Measurements from ENCODE around the gene CGNL1. TPM values are rescaled to one million over a fixed set of nuclear protein-coding genes. Genes with fewer than 3 reads are reported as not detected.

Gene CGNL1
- total RNA-seq, 1 experiment from 2014 or later = 0.31 TPM

DNA sequence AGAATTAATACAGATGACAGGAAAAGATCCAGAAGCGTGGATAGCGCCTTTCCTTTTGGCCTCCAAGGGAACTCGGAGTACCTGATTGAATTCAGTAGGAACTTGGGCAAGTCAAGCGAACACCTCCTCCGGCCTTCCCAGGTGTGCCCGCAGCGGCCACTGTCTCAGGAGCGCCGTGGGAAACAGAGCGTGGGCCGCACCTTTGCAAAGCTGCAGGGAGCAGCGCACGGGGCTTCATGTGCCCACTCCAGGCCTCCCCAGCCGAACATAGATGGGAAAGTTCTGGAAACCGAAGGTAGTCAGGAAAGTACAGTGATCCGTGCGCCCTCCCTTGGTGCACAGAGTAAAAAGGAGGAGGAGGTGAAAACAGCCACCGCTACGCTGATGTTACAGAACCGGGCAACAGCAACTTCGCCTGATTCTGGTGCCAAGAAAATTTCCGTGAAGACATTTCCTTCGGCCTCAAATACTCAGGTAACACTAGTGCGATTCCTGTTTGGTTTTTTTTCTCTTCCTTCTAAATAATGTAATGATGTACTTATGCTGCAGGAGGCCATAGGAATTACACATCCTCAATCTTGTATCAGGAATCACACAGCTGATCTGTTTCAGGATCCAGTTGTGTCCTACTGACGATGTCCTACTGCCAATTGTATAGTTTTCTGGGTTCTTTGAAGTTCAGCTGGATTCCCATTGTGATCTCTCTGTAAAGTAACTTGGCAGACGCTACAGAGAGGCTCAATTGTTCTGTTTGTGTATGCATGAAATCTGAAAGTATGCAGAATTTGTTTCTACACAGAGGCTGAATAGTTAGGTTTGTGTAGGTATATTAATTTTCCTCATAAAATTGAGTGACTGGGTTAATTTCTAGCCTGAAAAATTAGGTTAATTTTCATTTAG lies 63.1 kb downstream of the CGNL1 start:
- no peak for TF ChIP-seq EZH2 (IDR thresholded peaks at IDR 0.05; ENCODE audit: low read depth)
- TF ChIP-seq, protein P1, sequence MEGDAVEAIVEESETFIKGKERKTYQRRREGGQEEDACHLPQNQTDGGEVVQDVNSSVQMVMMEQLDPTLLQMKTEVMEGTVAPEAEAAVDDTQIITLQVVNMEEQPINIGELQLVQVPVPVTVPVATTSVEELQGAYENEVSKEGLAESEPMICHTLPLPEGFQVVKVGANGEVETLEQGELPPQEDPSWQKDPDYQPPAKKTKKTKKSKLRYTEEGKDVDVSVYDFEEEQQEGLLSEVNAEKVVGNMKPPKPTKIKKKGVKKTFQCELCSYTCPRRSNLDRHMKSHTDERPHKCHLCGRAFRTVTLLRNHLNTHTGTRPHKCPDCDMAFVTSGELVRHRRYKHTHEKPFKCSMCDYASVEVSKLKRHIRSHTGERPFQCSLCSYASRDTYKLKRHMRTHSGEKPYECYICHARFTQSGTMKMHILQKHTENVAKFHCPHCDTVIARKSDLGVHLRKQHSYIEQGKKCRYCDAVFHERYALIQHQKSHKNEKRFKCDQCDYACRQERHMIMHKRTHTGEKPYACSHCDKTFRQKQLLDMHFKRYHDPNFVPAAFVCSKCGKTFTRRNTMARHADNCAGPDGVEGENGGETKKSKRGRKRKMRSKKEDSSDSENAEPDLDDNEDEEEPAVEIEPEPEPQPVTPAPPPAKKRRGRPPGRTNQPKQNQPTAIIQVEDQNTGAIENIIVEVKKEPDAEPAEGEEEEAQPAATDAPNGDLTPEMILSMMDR (conservative IDR thresholded peaks at IDR 0.05) = no peak
- no peak for DNase-seq
- H3K79me2 ChIP-seq (ENCODE audit: low read depth) = no peaks in the 10 kb centered on the region
- no peaks in the 10 kb centered on the region for H3K9me3 ChIP-seq (ENCODE audit: insufficient read depth, low read depth)
- H3K4me3 ChIP-seq = no peak overlapping the region
- no peaks in the 10 kb centered on the region for H3K9me2 ChIP-seq (ENCODE audit: insufficient read depth)
- H3K27ac ChIP-seq = no peak overlapping the region
- H3K4me1 ChIP-seq (replicated peaks; ENCODE audit: insufficient read depth) = no peaks in the 10 kb centered on the region
- POLR2A ChIA-PET (ENCODE audit: unreplicated experiment) = no interaction called here
- H3K36me3 ChIP-seq (ENCODE audit: low read depth) = no peaks in the 10 kb centered on the region
- H3K27me3 ChIP-seq (ENCODE audit: insufficient read depth, low read depth) = no peaks in the 10 kb centered on the region
- intact Hi-C loops (cut with micrococcal nuclease; ENCODE audit: unreplicated experiment) = loop anchor here (10.0 kb wide), 1 partner anchor 65 kb away; no protein-coding TSS in a partner anchor
- H3F3A ChIP-seq (ENCODE audit: insufficient read depth, low read depth) = no peaks in the 10 kb centered on the region
- CTCF ChIA-PET = no interaction called here
- H2AFZ ChIP-seq = no peak overlapping the region
- no peak overlapping the region for H3K4me2 ChIP-seq
- BruUV-seq (replicated peaks) = no TSS peak
- H4K20me1 ChIP-seq (ENCODE audit: insufficient read depth) = no peaks in the 10 kb centered on the region

DNA sequence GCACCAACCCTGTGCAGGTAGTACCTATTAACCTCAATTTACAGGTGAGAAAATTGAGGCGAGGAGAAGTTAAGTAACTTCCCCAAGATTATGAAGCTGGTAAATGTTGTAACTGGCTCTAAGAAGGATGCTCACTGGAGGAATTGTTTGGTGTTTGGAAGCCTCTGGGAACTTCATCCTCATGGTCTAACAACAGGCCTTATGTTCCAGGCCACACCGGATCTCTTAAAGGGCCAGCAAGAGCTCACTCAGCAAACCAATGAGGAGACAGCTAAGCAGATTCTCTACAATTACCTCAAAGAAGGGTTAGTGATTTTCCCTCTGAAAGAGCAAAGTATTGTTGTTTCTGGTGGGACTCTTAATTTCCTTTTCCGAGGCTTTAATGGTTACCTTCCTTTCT lies 63.9 kb downstream of the CGNL1 start:
- no peaks in the 10 kb centered on the region for H3K79me2 ChIP-seq (ENCODE audit: low read depth)
- TF ChIP-seq, protein P1 (conservative IDR thresholded peaks at IDR 0.05) = no peak
- no peak for TF ChIP-seq EZH2 (IDR thresholded peaks at IDR 0.05; ENCODE audit: low read depth)
- no TSS peak for BruUV-seq (replicated peaks)
- POLR2A ChIA-PET (ENCODE audit: unreplicated experiment) = no interaction called here
- CTCF ChIA-PET = no interaction called here
- H3K9me2 ChIP-seq (ENCODE audit: insufficient read depth) = no peaks in the 10 kb centered on the region
- no peaks in the 10 kb centered on the region for H4K20me1 ChIP-seq (ENCODE audit: insufficient read depth)
- no peaks in the 10 kb centered on the region for H3K36me3 ChIP-seq (ENCODE audit: low read depth)
- H2AFZ ChIP-seq = no peak overlapping the region
- H3K4me2 ChIP-seq = no peak overlapping the region
- H3K9me3 ChIP-seq (ENCODE audit: insufficient read depth, low read depth) = no peaks in the 10 kb centered on the region
- H3F3A ChIP-seq (ENCODE audit: insufficient read depth, low read depth) = no peaks in the 10 kb centered on the region
- DNase-seq = no peak
- no peaks in the 10 kb centered on the region for H3K27me3 ChIP-seq (ENCODE audit: insufficient read depth, low read depth)
- H3K27ac ChIP-seq = no peak overlapping the region
- intact Hi-C loops (cut with micrococcal nuclease; ENCODE audit: unreplicated experiment) = loop anchor here (10.0 kb wide), 1 partner anchor 65 kb away; no protein-coding TSS in a partner anchor
- H3K4me1 ChIP-seq (replicated peaks; ENCODE audit: insufficient read depth) = peaks cover under 1% of the 10 kb centered on the region
- H3K4me3 ChIP-seq = no peak overlapping the region

DNA sequence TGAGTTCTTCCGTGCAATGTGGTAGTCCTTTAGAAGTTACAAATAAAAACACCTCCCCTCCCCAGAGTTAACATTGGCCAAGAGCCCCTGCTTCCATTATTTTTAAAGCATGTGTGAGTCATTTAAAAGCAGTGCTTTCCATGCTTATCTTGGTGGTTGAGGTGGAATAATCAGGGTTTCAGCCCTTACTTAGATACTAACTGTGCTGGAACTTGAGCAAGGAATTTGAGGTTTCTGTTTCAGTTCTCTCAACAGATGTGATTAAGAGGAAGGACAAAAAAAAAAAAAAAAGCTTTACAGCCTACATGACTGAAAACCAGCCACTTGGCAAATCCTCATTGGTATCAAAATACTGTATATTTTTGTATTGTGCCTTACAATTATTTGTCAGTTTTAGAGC lies 64.5 kb downstream of the CGNL1 start:
- Histone ChIP-seq H3K27me3 (ENCODE audit: insufficient read depth, low read depth) (no peaks in the 10 kb centered on the region), H4K20me1 (ENCODE audit: insufficient read depth) (no peaks in the 10 kb centered on the region), H3K9me2 (ENCODE audit: insufficient read depth) (no peaks in the 10 kb centered on the region), H2AFZ (no peak overlapping the region), H3K4me3 (no peak overlapping the region), H3K36me3 (ENCODE audit: low read depth) (no peaks in the 10 kb centered on the region), H3K9me3 (ENCODE audit: insufficient read depth, low read depth) (no peaks in the 10 kb centered on the region; the same call in 1 of the 2 replicates), H3K4me1 (replicated peaks; ENCODE audit: insufficient read depth) (peaks cover 7% of the 10 kb centered on the region), H3K27ac (no peak overlapping the region), H3F3A (ENCODE audit: insufficient read depth, low read depth) (no peaks in the 10 kb centered on the region), H3K79me2 (ENCODE audit: low read depth) (no peaks in the 10 kb centered on the region), H3K4me2 (no peak overlapping the region)
- CTCF ChIA-PET = interaction anchor here (0.6 kb wide), 2 partner anchors 50 to 75 kb away, joined by 3 read pairs; no protein-coding TSS in a partner anchor
- TF ChIP-seq, protein P1 (conservative IDR thresholded peaks at IDR 0.05) = no peak
- no peak for TF ChIP-seq EZH2 (IDR thresholded peaks at IDR 0.05; ENCODE audit: low read depth)
- intact Hi-C loops (cut with micrococcal nuclease; ENCODE audit: unreplicated experiment) = loop anchor here (10.0 kb wide), 1 partner anchor 64 kb away; no protein-coding TSS in a partner anchor
- no TSS peak for BruUV-seq (replicated peaks)
- POLR2A ChIA-PET (ENCODE audit: unreplicated experiment) = interaction anchor here (0.6 to 0.7 kb wide), 3 partner anchors 39 to 1114 kb away, joined by 4 to 5 read pairs (median 5); no protein-coding TSS in a partner anchor
- peak in 1 of 2 experiments; percentile 47 for DNase-seq
